ENCODE data around the gene MBD3L3.
"Not testable (repeated sequence)": the region's sequence is repeated elsewhere in the genome, so short reads cannot be mapped to it uniquely, and the experiment has no call there.

The MBD3L3 gene

GRCh38 chr19:7058576-7058975, at the start of gene MBD3L3:
TSS of gene MBD3L3 (minus strand) at chr19:7058676. CDS start at chr19:7058605, 71 bp downstream.
- not testable (repeated sequence) for DNase-seq (ENCODE audit: low read depth in 2 of 2)

- no peak for DNase-seq (ENCODE audit: low read depth in 2 of 2)
Measured at GRCh38 chr19:7106711-7107657, 48.5 kb upstream of the MBD3L3 start.

GRCh38 chr19:7104747-7105447, 46.4 kb upstream of the MBD3L3 start:
- DNase-seq (ENCODE audit: low read depth in 2 of 2) = no peak

DNA sequence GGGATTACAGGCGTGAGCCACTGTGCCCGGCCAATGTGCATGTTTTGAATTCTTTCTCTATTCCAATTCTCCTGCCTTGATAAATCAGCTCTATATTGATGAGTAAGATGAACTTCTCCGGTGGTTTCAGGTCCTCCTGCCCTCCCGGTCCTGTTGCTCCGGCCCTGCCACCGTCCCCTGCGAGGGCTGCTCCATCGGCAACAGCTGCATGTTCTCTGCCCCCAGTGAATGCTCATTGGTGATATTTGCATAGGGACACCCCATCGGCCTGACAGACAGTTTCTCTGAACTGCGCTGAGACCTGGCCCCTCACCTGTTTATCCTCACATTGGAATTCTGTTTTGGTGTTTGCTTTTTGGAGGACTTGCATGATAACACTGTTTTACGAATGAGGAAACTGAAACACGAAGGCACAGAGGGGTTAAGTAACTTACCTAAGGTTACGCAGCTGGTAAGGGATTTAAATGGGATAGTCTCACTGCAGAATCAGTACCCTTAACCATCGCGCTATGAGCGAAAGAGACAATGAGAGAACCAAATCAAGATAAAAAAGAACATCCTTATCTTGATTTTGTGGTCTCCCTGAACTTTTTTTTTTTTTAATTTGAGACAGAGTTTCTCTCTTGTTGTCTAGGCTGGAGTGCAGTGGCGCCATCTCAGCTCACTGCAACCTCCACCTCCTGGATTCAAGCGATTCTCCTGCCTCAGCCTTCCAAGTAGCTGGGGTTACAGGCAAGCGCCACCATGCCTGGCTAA, 43.2 kb upstream of the MBD3L3 start:
- DNase-seq (ENCODE audit: low read depth in 2 of 2) = no peak

DNA sequence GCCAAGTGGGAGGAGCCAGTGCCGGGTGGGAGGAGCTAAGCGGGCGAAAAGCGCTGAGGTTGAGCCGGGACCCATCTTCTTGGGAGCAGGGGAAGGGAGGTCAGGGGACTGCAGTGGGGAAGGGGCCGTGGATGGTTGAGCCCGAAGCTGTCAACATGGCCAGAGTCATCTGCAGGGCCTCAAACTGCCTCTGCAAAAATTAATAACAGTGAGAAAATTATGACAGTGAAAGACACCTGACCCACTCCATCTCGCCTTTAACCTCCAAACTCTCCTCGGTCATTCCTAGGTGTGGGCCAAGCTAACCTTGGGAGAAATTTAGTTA, 41.1 kb upstream of the MBD3L3 start:
- peak in 1 of 2 donors; percentile 51 for DNase-seq (ENCODE audit: low read depth in 2 of 2)

DNA sequence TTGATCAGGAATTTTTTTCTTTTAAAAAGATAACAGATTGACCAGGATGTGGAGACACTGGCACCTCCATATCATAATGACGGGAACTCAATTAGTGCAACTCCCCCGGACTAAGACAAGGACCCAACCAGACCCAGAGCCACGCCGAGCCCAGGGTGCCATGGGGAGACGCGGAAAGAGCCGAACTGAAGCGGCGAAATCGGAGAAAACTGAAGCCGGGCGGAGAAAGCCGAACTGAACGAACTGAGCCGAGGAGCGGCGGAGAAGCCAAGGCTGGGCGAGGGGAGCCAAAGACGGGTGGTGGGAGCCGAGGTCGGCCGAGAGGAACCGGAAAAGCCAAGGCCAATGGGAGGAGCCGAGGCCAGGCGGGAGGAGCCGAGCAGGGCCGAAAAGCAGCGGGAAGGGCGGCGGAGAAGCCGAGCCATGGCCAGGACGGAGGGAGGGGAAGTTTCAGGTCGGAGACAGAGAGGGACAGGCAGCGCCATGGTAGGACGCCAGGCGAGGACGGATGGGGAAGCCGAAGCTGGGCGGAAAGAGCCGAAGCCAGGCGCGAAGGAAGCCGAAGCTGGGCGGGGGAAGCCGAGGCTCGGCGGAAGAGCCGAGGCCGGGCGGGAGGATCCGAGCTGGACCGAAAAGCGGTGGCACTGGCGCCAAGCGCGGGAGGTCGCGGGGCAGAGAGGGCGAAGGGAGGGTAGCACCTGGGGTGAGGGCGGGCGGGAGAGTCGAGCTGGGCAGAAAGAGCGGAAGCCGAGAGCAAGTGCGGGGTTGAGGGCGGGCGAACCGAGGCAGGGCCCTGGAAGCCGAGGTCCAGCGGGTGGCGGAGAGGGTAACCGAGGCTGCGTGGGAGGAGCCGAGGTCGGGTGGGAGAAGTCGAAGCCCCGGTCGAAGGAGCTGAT, 40.5 kb upstream of the MBD3L3 start:
- DNase-seq (ENCODE audit: low read depth in 2 of 2) = peak; percentile 68 to 79

DNA sequence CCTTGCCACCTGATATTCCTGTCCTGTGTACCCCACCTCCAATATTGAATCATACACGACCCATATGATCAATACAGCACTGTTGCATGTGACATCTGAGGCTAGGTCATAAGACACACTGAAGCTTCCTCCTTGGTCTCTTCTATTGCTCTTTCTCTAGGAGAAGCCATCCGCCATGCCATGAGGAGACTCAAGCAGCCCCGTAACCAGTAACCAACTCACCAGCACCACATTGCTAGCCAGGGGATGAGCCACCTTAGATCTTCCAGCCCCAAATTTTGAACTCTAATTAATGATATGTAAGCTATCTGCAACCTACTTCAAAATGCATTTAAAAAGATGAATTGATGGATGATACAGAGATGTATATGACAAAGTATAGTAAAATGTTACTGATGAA, 39.6 kb upstream of the MBD3L3 start:
- DNase-seq (ENCODE audit: low read depth in 2 of 2) = no peak

- no peak for DNase-seq (ENCODE audit: low read depth in 2 of 2)
Measured at GRCh38 chr19:7088999-7089398, 30.5 kb upstream of the MBD3L3 start.

GRCh38 chr19:7083076-7083956, 24.8 kb upstream of the MBD3L3 start:
- no peak for DNase-seq (ENCODE audit: low read depth in 2 of 2)

DNA sequence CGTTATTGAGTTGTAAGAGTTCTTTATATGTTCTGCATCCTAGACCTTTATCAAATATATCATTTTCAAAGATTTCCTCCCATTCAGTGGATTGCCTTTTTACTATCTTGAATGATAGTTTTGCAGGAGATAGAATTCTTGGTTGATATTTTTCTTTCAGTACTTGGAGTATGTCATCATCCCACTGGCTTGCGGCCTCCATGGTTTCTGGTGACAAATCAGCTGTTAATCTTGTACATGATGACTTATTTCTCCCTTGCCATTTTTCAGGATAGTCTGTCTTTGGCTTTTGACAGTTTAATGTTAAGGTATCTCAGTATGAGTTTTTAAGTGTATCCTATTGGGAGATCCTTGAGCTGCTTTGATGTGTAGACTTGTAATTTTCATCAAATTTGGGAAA, 19.5 kb upstream of the MBD3L3 start:
- no peak for DNase-seq (ENCODE audit: low read depth in 2 of 2)

DNA sequence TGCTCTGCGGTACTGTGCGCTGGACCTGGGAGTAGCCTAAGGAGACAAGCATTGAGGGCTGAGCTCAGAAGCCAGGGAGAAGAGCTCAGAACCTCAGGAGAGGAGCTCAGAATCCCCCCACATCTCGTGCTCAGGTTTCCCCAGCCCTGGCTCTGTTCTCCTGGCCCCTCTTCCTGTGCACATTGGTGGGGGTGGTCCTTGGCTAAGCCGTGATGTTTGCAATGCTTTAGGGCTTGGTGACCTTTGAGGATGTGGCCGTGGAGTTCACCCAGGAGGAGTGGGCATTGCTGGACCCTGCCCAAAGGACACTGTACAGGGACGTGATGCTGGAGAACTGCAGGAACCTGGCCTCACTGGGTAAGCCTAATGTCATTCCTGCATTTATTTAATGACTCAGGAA, 17.7 kb upstream of the MBD3L3 start:
- no peak for DNase-seq (ENCODE audit: low read depth in 2 of 2)

DNA sequence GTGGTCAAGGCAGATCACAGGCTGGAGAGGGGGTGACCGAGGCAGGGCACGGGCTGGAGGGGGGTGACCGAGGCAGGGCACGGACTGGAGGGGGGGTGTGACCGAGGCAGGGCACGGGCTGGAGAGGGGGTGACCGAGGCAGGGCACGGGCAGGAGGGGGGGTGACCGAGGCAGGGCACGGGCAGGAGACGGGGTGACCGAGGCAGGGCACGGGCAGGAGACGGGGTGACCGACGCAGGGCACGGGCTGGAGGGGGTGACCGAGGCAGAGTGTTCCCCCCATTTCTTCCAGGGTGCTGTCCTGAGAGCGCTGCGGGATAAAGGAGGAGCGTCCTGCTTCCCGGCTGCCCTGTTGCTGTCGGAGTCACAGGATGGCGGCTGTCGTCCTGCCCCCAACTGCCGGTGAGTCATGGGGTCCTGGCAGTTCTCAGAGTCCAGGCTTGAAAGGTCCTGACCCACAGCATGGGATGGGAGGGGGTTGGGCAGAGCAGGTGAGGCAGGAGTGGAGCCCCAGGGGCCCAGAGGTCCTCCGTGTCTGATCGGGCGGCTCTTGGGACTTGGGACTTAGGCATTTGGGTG, 16.3 kb upstream of the MBD3L3 start:
- DNase-seq (ENCODE audit: low read depth in 2 of 2) = no peak

DNA sequence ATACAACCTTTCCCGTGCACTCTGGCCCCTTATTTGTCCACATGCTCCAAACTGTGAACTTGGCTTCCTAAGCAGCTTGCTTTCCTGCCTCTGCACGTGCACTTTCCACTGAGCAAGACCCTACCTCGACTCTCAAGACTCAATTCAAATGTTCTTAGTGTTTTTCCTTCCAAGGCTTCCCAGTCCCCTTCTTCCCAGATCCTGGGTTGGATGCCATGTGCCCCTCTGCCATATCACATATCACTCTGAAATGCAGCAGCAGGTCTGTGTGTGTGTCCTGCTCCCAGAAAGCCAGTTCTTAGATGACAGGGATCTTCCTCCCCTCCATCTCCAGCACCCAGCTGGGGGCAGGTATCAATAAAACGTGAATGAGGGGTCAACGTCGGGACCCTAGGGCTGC, 14.1 kb upstream of the MBD3L3 start:
- no peak for DNase-seq (ENCODE audit: low read depth in 2 of 2)

- no peak for DNase-seq (ENCODE audit: low read depth in 2 of 2)
Measured at GRCh38 chr19:7069904-7070226, 11.4 kb upstream of the MBD3L3 start.

DNA sequence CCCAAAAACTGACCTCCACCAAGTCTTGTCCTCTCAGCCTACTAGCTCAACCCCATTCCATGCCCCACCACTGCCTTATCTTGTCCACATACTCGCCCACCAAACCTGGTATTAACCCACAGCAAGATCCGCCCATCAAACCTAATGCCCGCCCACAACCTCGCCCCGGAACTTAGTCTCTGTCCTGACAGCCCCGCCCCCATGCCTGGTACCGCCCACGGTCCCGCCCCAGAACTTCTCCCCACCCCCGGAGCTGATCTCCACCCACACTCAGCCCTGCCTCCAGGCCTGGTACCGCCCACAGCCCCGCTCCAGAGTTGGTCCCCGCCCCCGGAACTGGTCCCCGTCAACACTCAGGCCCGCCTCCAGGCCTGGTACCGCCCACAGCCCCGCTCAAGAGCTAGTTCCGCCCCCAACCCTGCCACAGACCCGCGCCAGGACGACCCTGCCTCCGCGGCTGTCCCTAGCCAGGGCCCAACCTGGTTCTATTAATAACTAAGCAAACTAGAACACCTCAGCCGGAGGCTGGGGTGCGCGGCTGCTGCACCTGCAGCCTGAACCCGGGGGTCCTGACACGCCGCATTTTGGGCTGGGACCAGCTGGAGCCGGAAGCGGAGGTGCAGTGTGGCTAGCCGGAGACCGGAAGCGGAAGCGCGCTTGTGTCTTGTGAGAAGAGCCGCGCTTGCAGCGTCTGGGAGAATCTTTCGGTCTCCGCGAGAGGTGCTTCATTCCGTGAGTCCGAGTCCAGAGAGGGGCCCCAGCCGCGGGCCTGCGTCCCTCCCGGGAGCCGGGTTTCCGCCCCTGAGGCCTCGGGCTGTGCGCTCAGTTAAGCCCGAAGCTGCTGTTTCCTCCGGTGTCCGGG, 10.8 kb upstream of the MBD3L3 start, which contains the start of gene ZNF557:
Gene ZNF557, plus strand, starts transcription at position 662 of the 862 bp plus-strand sequence. CDS start 5,372 bp downstream, outside the sequence.
- peak; percentile 98 for DNase-seq (ENCODE audit: low read depth in 2 of 2)

- DNase-seq (ENCODE audit: low read depth in 2 of 2) = no peak
Measured at GRCh38 chr19:7068599-7068998, 10.1 kb upstream of the MBD3L3 start.

DNA sequence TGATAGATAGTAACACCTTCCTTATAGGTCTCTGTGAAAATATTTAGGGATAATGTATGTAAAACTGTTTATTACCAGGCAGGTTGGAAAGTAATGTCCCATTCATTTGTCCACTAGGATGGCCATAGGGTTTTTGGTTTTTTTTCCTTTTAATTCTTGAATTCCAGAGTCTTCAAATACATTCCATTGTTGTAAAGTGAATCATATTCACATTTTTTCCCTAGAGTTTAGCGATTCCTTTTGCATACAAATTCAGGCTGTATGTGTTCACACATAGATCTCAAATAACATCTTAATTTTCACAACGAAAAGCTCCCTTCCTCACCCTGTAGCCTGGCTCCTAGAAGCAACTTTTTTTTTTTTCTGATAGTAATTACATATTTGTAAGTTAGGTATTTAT, 9.2 kb upstream of the MBD3L3 start:
- no peak for DNase-seq (ENCODE audit: low read depth in 2 of 2)

GRCh38 chr19:7067122-7067521, 8.6 kb upstream of the MBD3L3 start:
- not testable (repeated sequence) for DNase-seq (ENCODE audit: low read depth in 2 of 2)
